Activated naive CD4-positive, alpha-beta T cell treated with anti-CD3 and anti-CD28 coated beads for 36 hours (primary cell): Measurements from ENCODE around the gene FARP1. TPM values are rescaled to one million over a fixed set of nuclear protein-coding genes. Genes with fewer than 3 reads are reported as not detected.

Experiments
- CTCF ChIA-PET: fragments of 350-600 bp; sonication (Branson Sonifier 250); formaldehyde crosslinking; loops from one replicate; lab custom pipeline; 2021; ENCODE audit warnings: antibody characterized with exemption; lab: Charles Lee
- DNase-seq: peaks from one replicate; pipeline ENCODE4 v3.0.0-alpha.2; 2020
- H3K27ac Mint-ChIP-seq: one replicate; pipeline ENCODE4 v1.8.0; 2021; ENCODE audit warnings: mild to moderate bottlenecking, mixed read lengths
- H3K27me3 Mint-ChIP-seq: one replicate; pipeline ENCODE4 v1.8.0; 2021; ENCODE audit warnings: low read depth, mixed read lengths
- H3K36me3 Mint-ChIP-seq: one replicate; pipeline ENCODE4 v1.8.0; 2021; ENCODE audit warnings: low read depth, mixed read lengths
- H3K4me1 Mint-ChIP-seq: one replicate; pipeline ENCODE4 v1.8.0; 2021; ENCODE audit warnings: low read depth, mixed read lengths
- H3K4me3 Mint-ChIP-seq: one replicate; pipeline ENCODE4 v1.8.0; 2021; ENCODE audit warnings: mild to moderate bottlenecking, moderate library complexity, mixed read lengths
- H3K9me3 Mint-ChIP-seq: one replicate; pipeline ENCODE4 v1.8.0; 2021; ENCODE audit warnings: mixed read lengths
- intact Hi-C: fragments of 100-400 bp; cut with micrococcal nuclease; formaldehyde crosslinking; loops from one replicate; pipeline ENCODE4 v1.15.1; 2023
- total RNA-seq, 2 experiments: library from RNA; stranded (reverse); gene quantifications; one replicate each; pipeline ENCODE4 v1.2.3, GENCODE V29; 2021

The FARP1 gene
- total RNA-seq, 2 experiments from 2014 or later: 0.27 to 0.38 TPM

DNA sequence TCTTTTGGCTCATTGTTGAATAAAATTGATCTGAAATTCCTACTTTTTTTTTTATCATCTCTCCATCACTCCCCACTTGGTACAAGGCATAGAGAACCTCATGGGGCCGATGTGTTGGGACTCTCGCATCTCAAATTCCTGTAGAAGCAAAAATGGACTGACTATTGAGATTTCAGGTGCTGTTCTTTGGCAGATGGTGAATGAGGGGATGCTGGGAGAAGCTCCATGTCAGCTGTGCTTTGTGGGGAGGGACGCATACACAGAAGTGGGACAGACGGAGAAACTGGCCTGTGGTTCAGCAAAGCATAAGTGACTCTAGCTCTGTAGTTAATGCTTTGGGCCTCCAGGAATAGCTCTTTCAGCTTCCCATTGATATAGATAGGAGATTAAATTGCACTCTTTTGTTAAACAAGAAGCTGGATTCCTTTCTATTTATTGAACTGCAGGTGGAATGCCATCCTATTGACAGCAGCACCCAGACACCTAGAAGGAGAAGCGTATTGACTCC is 228.7 kb downstream of the FARP1 start:
- no peak overlapping the region for H3K4me3 Mint-ChIP-seq
- no peak for DNase-seq
- H3K4me1 Mint-ChIP-seq: no peaks in the 10 kb centered on the region
- intact Hi-C loops: no loop called here
- H3K9me3 Mint-ChIP-seq: peaks cover 4% of the 10 kb centered on the region
- H3K27ac Mint-ChIP-seq: no peak overlapping the region
- CTCF ChIA-PET: interaction anchor here (0.9 kb wide), 1 partner anchor 310 kb away, joined by 3 read pairs; no protein-coding TSS in a partner anchor
- H3K36me3 Mint-ChIP-seq: no peaks in the 10 kb centered on the region
- peaks cover 8% of the 10 kb centered on the region for H3K27me3 Mint-ChIP-seq

DNA sequence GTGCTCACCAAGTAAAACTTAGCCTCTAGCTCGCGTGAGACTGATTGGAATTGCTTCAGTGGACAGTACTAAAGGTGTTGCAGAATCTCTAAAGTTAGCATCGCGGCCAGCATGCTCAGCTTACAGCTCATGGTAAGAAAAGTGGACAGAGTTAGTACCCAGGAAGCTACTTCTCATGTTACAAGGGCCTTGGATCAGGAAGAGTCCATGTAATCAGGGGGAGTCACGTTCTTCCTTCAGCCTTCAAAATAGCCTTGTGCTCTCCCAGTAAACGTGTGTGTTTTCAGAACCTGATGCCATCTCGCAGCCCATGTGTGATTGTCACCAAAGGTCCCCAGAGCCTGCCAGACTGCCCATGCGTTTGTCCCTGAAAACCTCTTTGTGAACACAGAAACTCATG is 230.0 kb downstream of the FARP1 start:
- Mint-ChIP-seq H3K4me3 (no peak overlapping the region), H3K9me3 (peaks cover 4% of the 10 kb centered on the region), H3K27ac (no peak overlapping the region), H3K4me1 (no peaks in the 10 kb centered on the region), H3K27me3 (peaks cover 8% of the 10 kb centered on the region), H3K36me3 (no peaks in the 10 kb centered on the region)
- DNase-seq: no peak
- intact Hi-C loops: no loop called here
- CTCF ChIA-PET: no interaction called here

DNA sequence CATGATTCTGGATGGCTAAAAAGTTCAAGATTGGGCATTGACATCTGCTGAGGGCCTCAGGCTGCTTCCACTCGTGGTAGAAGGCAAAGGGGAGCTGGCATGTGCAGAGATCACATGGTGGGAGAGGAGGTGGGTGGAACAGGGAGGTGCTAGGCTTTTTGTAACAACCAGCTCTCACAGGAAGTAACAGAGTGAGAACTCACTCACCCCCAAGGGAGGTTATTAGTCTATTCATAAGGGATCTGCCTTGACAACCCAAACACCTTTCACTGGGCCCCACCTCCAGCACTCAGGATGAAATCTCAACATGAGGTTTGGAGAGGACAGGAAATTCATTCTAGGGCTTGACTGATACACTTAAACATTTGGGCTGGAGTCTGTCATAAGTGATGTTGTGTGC is 231.9 kb downstream of the FARP1 start:
- CTCF ChIA-PET: interaction anchor here (0.7 to 0.8 kb wide), 2 partner anchors 279 to 519 kb away, joined by 3 to 4 read pairs; no protein-coding TSS in a partner anchor
- Mint-ChIP-seq H3K27me3 (peaks cover 5% of the 10 kb centered on the region), H3K9me3 (peaks cover 4% of the 10 kb centered on the region), H3K36me3 (no peaks in the 10 kb centered on the region), H3K27ac (no peak overlapping the region), H3K4me3 (no peak overlapping the region), H3K4me1 (no peaks in the 10 kb centered on the region)
- intact Hi-C loops: no loop called here
- DNase-seq: no peak

DNA sequence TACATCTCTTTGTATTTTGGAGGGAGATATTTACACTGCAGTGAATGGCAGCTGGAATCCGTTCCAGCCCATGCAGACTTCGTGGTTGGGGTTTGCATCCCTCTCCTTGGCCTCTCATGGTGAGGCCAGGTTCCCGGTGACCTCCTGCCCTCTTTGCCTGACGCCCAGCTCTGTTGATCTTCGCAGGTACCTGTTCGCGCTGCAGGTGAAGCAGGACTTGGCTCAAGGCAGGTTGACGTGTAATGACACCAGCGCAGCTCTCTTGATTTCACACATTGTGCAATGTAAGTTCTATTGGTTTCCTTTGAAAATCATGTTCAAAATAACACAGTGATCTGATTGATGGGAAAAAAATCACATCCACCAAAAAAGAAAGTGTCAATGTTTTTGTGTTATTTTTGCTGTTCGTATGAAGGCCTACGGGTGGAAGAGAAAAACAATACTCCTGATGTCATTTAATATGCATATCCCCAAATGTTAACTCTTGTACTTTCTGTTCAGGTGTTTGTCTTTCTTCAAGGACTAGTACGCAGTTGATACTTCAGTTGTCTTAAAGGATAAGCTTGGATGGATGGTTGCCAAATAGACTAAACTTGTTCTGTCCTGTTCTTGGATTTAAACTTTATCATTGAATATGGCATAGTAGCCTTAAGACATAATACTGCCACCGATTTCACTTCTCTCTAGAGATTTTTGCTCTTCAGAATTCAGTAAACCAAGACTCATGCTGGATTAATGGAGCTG is 234.9 kb downstream of the FARP1 start:
- Mint-ChIP-seq H3K27me3 (peaks cover 2% of the 10 kb centered on the region), H3K36me3 (no peaks in the 10 kb centered on the region), H3K9me3 (peaks cover 4% of the 10 kb centered on the region), H3K4me3 (no peak overlapping the region), H3K27ac (no peak overlapping the region), H3K4me1 (no peaks in the 10 kb centered on the region)
- DNase-seq: no peak
- intact Hi-C loops: no loop called here
- CTCF ChIA-PET: no interaction called here

- Mint-ChIP-seq H3K27ac (no peak overlapping the region), H3K4me1 (no peaks in the 10 kb centered on the region), H3K27me3 (peaks cover 4% of the 10 kb centered on the region), H3K36me3 (no peaks in the 10 kb centered on the region), H3K4me3 (no peak overlapping the region), H3K9me3 (no peaks in the 10 kb centered on the region)
- intact Hi-C loops: no loop called here
- DNase-seq: no peak
- CTCF ChIA-PET: no interaction called here
Observed at GRCh38 chr13:98384739-98385138, 241.8 kb downstream of the FARP1 start.

DNA sequence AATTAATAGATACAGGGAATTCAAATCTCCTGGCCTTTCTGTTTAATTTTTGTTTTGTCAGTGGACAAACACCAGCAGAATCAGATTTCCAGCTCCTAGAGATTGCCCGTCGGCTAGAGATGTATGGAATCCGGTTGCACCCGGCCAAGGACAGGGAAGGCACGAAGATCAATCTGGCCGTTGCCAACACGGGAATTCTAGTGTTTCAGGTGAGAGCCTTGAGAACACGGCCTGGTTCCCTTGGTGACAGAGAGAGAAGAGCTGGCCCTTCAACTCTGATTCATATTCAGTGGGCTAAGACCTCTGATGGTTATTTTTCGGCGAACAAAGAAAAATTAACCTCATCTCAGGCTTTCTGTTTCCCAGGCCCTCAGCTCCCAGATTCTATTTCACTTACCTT is 242.7 kb downstream of the FARP1 start:
- Mint-ChIP-seq H3K27ac (no peak overlapping the region), H3K4me3 (no peak overlapping the region), H3K36me3 (no peaks in the 10 kb centered on the region), H3K4me1 (no peaks in the 10 kb centered on the region), H3K9me3 (no peaks in the 10 kb centered on the region), H3K27me3 (peaks cover 4% of the 10 kb centered on the region)
- CTCF ChIA-PET: interaction anchor here (0.8 kb wide), 1 partner anchor 22 kb away, joined by 3 read pairs; no protein-coding TSS in a partner anchor
- intact Hi-C loops: no loop called here
- no peak for DNase-seq

GRCh38 chr13:98386637-98387036 is 243.7 kb downstream of the FARP1 start:
- no peak for DNase-seq
- H3K27me3 Mint-ChIP-seq: peaks cover 4% of the 10 kb centered on the region
- no peaks in the 10 kb centered on the region for H3K36me3 Mint-ChIP-seq
- H3K4me3 Mint-ChIP-seq: no peak overlapping the region
- intact Hi-C loops: no loop called here
- CTCF ChIA-PET: no interaction called here
- H3K9me3 Mint-ChIP-seq: no peaks in the 10 kb centered on the region
- no peaks in the 10 kb centered on the region for H3K4me1 Mint-ChIP-seq
- H3K27ac Mint-ChIP-seq: no peak overlapping the region

- no peak for DNase-seq
- Mint-ChIP-seq H3K9me3 (no peaks in the 10 kb centered on the region), H3K27me3 (peaks cover 2% of the 10 kb centered on the region), H3K27ac (no peak overlapping the region), H3K36me3 (no peaks in the 10 kb centered on the region), H3K4me1 (no peaks in the 10 kb centered on the region), H3K4me3 (no peak overlapping the region)
- CTCF ChIA-PET: no interaction called here
- intact Hi-C loops: no loop called here
Observed at GRCh38 chr13:98389319-98389718, 246.4 kb downstream of the FARP1 start.

GRCh38 chr13:98390086-98390715 is 247.3 kb downstream of the FARP1 start:
- CTCF ChIA-PET: no interaction called here
- DNase-seq: no peak
- H3K4me3 Mint-ChIP-seq: no peak overlapping the region
- no peaks in the 10 kb centered on the region for H3K9me3 Mint-ChIP-seq
- H3K36me3 Mint-ChIP-seq: no peaks in the 10 kb centered on the region
- intact Hi-C loops: no loop called here
- H3K4me1 Mint-ChIP-seq: no peaks in the 10 kb centered on the region
- H3K27me3 Mint-ChIP-seq: peaks cover 2% of the 10 kb centered on the region
- no peak overlapping the region for H3K27ac Mint-ChIP-seq

DNA sequence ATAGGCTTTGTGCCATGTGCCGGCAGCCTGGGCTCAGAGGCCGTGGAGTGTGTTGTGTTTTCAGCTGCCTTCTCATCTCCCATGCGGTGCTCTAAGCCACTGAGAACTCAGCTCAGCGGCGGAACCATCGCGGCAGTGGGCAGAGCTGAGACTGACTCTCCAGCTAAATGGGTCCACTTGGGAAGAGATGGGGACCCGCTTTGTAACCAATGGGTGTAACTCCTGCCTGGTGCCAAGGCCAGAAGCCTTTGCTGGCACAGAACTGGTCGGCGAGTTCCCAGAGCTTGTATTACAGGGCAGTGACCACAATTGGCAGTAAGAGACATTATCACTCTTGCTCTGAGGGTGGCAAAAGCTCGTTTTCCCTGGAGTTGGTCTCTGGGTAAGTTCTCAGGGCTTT is 251.0 kb downstream of the FARP1 start:
- DNase-seq: no peak
- CTCF ChIA-PET: no interaction called here
- peaks cover 4% of the 10 kb centered on the region for H3K27me3 Mint-ChIP-seq

DNA sequence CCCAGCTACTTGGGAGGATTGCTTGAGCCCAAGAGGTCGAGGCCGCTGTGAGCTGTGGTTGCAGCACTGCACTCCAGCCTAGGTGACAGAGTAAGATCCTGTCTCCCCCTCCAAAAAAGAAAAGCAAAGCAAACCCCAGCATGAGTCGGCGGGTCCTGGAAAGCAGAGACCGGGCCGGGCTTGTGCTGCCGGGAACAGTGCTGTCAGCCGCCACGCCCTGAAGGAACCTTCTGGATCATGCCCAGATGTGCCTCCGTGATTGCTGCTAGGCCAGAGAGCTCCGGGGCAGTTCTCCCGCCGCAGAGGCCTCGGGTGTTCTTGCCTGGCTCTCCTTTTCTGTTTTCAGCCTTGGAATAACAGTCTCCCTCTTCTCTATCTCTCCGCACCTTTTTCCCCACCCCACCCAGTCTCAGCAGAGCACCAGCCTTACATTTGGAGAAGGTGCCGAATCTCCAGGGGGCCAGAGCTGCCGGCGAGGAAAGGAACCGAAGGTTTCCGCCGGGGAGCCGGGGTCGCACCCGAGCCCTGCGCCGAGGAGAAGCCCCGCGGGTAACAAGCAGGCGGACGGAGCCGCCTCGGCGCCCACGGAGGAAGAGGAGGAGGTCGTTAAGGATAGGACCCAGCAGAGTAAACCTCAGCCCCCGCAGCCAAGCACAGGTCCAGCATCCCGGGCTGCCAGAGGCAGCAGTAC is 252.1 kb downstream of the FARP1 start:
- intact Hi-C loops: no loop called here
- H3K27ac Mint-ChIP-seq: no peak overlapping the region
- H3K9me3 Mint-ChIP-seq: no peaks in the 10 kb centered on the region
- DNase-seq: no peak
- no peak overlapping the region for H3K4me3 Mint-ChIP-seq
- CTCF ChIA-PET: no interaction called here
- no peaks in the 10 kb centered on the region for H3K36me3 Mint-ChIP-seq
- H3K27me3 Mint-ChIP-seq: peaks cover 4% of the 10 kb centered on the region
- H3K4me1 Mint-ChIP-seq: no peaks in the 10 kb centered on the region

More for the DNA sequence above, 251.0 kb downstream of the FARP1 start:
- Mint-ChIP-seq H3K27ac (no peak overlapping the region), H3K9me3 (no peaks in the 10 kb centered on the region), H3K36me3 (no peaks in the 10 kb centered on the region), H3K4me1 (no peaks in the 10 kb centered on the region), H3K4me3 (no peak overlapping the region)
- intact Hi-C loops: no loop called here

GRCh38 chr13:98396071-98396710 is 253.3 kb downstream of the FARP1 start:
- H3K4me3 Mint-ChIP-seq: no peak overlapping the region
- CTCF ChIA-PET: no interaction called here
- no peak overlapping the region for H3K27ac Mint-ChIP-seq
- no peaks in the 10 kb centered on the region for H3K36me3 Mint-ChIP-seq
- no peaks in the 10 kb centered on the region for H3K9me3 Mint-ChIP-seq
- intact Hi-C loops: no loop called here
- peaks cover 4% of the 10 kb centered on the region for H3K27me3 Mint-ChIP-seq
- DNase-seq: no peak
- H3K4me1 Mint-ChIP-seq: no peaks in the 10 kb centered on the region
